Liver (tissue), 9 donors: Measurements from ENCODE around the gene SEC62. TPM values are rescaled to one million over a fixed set of nuclear protein-coding genes. Genes with fewer than 3 reads are reported as not detected.

ENCODE experiments used
- DNase-seq: peaks from one replicate; pipeline ENCODE4 v3.0.0-alpha.2; 2017; ENCODE audit warnings: low spot score
- H3K27ac ChIP-seq, 2 donors: one replicate each; pipeline ENCODE4 v1.7.0; 2013; ENCODE audit warnings: inconsistent platforms in 2 of 2, low read length in 2 of 2, control low read depth in 1 of 2, low read depth in 1 of 2, mild to moderate bottlenecking in 1 of 2
- H3K27me3 ChIP-seq, 4 donors: one replicate each; pipeline versions ENCODE4 v1.6.1 to v1.7.0; 2013; ENCODE audit warnings: low read length in 3 of 4, inconsistent platforms in 1 of 4, mild to moderate bottlenecking in 1 of 4, moderate library complexity in 1 of 4; ENCODE audit not compliant: control insufficient read depth in 4 of 4, insufficient read depth in 4 of 4
- H3K36me3 ChIP-seq, 4 donors: one replicate each; pipeline versions ENCODE4 v1.6.1 to v1.7.0; 2013; ENCODE audit warnings: low read length in 3 of 4, mild to moderate bottlenecking in 3 of 4, low read depth in 1 of 4, moderate library complexity in 1 of 4; ENCODE audit not compliant: control insufficient read depth in 4 of 4, insufficient read depth in 3 of 4
- H3K4me1 ChIP-seq, 4 donors: one replicate each; pipeline versions ENCODE4 v1.6.1 to v1.7.0; 2013; ENCODE audit warnings: low read length in 3 of 4, mild to moderate bottlenecking in 3 of 4, moderate library complexity in 1 of 4; ENCODE audit not compliant: control insufficient read depth in 4 of 4, insufficient read depth in 4 of 4
- H3K4me3 ChIP-seq, 3 donors: one replicate each; pipeline versions ENCODE4 v1.6.1 to v1.7.0; 2013; ENCODE audit warnings: low read length in 3 of 3, control low read depth in 1 of 3, low read depth in 1 of 3, mild to moderate bottlenecking in 1 of 3
- H3K9ac ChIP-seq, 2 donors: one replicate each; pipeline ENCODE4 v1.7.0; 2013; ENCODE audit warnings: low read length in 2 of 2, mild to moderate bottlenecking in 2 of 2, moderate library complexity in 2 of 2, control low read depth in 1 of 2, low read depth in 1 of 2
- H3K9me3 ChIP-seq, 4 donors: one replicate each; pipeline versions ENCODE4 v1.6.1 to v1.7.0; 2013; ENCODE audit warnings: low read length in 3 of 4; ENCODE audit not compliant: control insufficient read depth in 4 of 4
- ATF3 ChIP-seq: IDR thresholded peaks from 2 replicates; pipeline ENCODE4 v1.6.1; 2016; ENCODE audit warnings: antibody characterized with exemption
- CTCF ChIP-seq: fragments of 150-350 bp; IDR thresholded peaks from 2 replicates; pipeline ENCODE4 v1.5.1; 2017; ENCODE audit warnings: improper control_type of control experiment, low read depth, low read length; ENCODE audit not compliant: missing input control
- EGR1 ChIP-seq, 2 donors: IDR thresholded peaks; 2 replicates each; pipeline ENCODE4 v1.6.1; 2016 to 2018; ENCODE audit warnings: antibody characterized with exemption in 2 of 2, low read depth in 2 of 2
- FOXA1 ChIP-seq: IDR thresholded peaks from 2 replicates; pipeline ENCODE4 v1.6.1; 2016; ENCODE audit warnings: antibody characterized with exemption
- FOXA2 ChIP-seq: IDR thresholded peaks from 2 replicates; pipeline ENCODE4 v1.6.1; 2016; ENCODE audit warnings: antibody characterized with exemption
- GABPA ChIP-seq, 2 donors: IDR thresholded peaks in 1 of 2; conservative IDR thresholded peaks in 1 of 2; 2 replicates each; pipeline ENCODE4 v1.6.1; 2016; ENCODE audit warnings: antibody characterized with exemption in 2 of 2, mild to moderate bottlenecking in 1 of 2, moderate library complexity in 1 of 2
- HNF4A ChIP-seq, 2 donors: conservative IDR thresholded peaks; 2 replicates each; pipeline ENCODE4 v1.6.1; 2016; ENCODE audit warnings: antibody characterized with exemption in 2 of 2, mild to moderate bottlenecking in 2 of 2
- HNF4G ChIP-seq: IDR thresholded peaks from 2 replicates; pipeline ENCODE4 v1.6.1; 2016; ENCODE audit warnings: antibody characterized with exemption
- JUND ChIP-seq, 2 donors: IDR thresholded peaks; 2 replicates each; pipeline ENCODE4 v1.6.1; 2016; ENCODE audit warnings: antibody characterized with exemption in 2 of 2
- MAX ChIP-seq: IDR thresholded peaks from 2 replicates; pipeline ENCODE4 v1.6.1; 2016; ENCODE audit warnings: antibody characterized with exemption
- NR2F2 ChIP-seq: IDR thresholded peaks from 2 replicates; pipeline ENCODE4 v1.6.1; 2016; ENCODE audit warnings: antibody characterized with exemption
- RAD21 ChIP-seq, 2 donors: IDR thresholded peaks; 2 replicates each; pipeline ENCODE4 v1.6.1; 2016; ENCODE audit warnings: antibody characterized with exemption in 2 of 2, mild to moderate bottlenecking in 2 of 2
- REST ChIP-seq: IDR thresholded peaks from 2 replicates; pipeline ENCODE4 v1.6.1; 2016; ENCODE audit warnings: antibody characterized with exemption, mild to moderate bottlenecking
- RXRA ChIP-seq, 2 donors: IDR thresholded peaks; 2 replicates each; pipeline ENCODE4 v1.6.1; 2017 to 2018; ENCODE audit warnings: antibody characterized with exemption in 2 of 2, mild to moderate bottlenecking in 1 of 2
- SP1 ChIP-seq: IDR thresholded peaks from 2 replicates; pipeline ENCODE4 v1.6.1; 2018; ENCODE audit warnings: antibody characterized with exemption, mild to moderate bottlenecking
- TAF1 ChIP-seq: conservative IDR thresholded peaks from 2 replicates; pipeline ENCODE4 v1.6.1; 2016; ENCODE audit warnings: antibody characterized with exemption, mild to moderate bottlenecking
- YY1 ChIP-seq: IDR thresholded peaks from 2 replicates; pipeline ENCODE4 v1.6.1; 2016; ENCODE audit warnings: antibody characterized with exemption, mild to moderate bottlenecking
- ZBTB33 ChIP-seq: IDR thresholded peaks from 2 replicates; pipeline ENCODE4 v1.6.1; 2016; ENCODE audit warnings: antibody characterized with exemption
- WGBS: extraction: QIAGEN DNeasy Blood & Tissue Kit; methylation state at CpG from one replicate; pipeline ENCODE4 v1.1.7; 2013; 5-methylcytosine and 5-hydroxymethylcytosine counted together
- polyA plus RNA-seq, 2 donors: library from polyadenylated mRNA; stranded (reverse) in 1 of 2; unstranded in 1 of 2; fragments of 200-250 nt in 1 of 2; fragments of >200 nt in 1 of 2; fragmentation: Nextera tagmentation in 1 of 2; extraction: Ambion mirVana in 1 of 2; gene quantifications; one replicate each; pipeline versions ENCODE4 v1.2.1 to v1.2.3, GENCODE V29; 2013 to 2015
- total RNA-seq, 2 donors: library from RNA; depleted of rRNA; stranded (reverse); fragments of >200 nt; gene quantifications; one replicate each; pipeline ENCODE4 v1.2.3, GENCODE V29; 2014
- donor health status: healthy.
- donor health status: healthy.
- donor health status: healthy.
- donor health status: healthy.
- donor health status: healthy.

The SEC62 gene
- total RNA-seq: 10 to 100 TPM; 62.1 to 64.4 TPM
- polyA plus RNA-seq: 100 to 1,000 TPM in 1 of 2 donors, 10 to 100 TPM in 1; 40.1 to 200 TPM

GRCh38 chr3:169966428-169966950, at the start of gene SEC62:
TSS of gene SEC62 (plus strand) at chr3:169966807. CDS start at chr3:169966823, 16 bp downstream.
- under 1% methylated on average over 37 of the region's 37 CpGs for WGBS

More at GRCh38 chr3:169966428-169966950, at the start of gene SEC62:
- Histone ChIP-seq H3K4me1 (peaks cover 6 to 38% (median 17%) of the 10 kb centered on the region in 4 donors), H3K27me3 (no peaks in the 10 kb centered on the region), H3K27ac (peak within 1 kb of the TSS; percentile 95 to 97), H3K4me3 (peak within 1 kb of the TSS; percentile 83 to 94 (median 86)), H3K9me3 (peaks cover 0 to 2% (median 0%) of the 10 kb centered on the region in 4 donors), H3K9ac (peak within 1 kb of the TSS; percentile 90 to 91), H3K36me3 (peaks cover 0 to 7% (median 3%) of the 10 kb centered on the region in 4 donors)
- TF ChIP-seq FOXA1 (no peak), YY1 (peak; percentile 99), NR2F2 (peak; percentile 13), FOXA2 (no peak), ATF3 (no peak), SP1 (no peak), HNF4A (conservative IDR thresholded peaks at IDR 0.05) (peak; percentile 5 to 9), TAF1 (no peak), RXRA (IDR thresholded peaks at IDR 0.05) (peak; percentile 16 to 18), ZBTB33 (peak; percentile 99), MAX (no peak), GABPA (IDR thresholded peaks at IDR 0.05 in 1 of 2, conservative IDR thresholded peaks at IDR 0.05 in 1 of 2) (no peak), RAD21 (IDR thresholded peaks at IDR 0.05) (peak; percentile 67 to 75), EGR1 (IDR thresholded peaks at IDR 0.05; ENCODE audit: low read depth in 2 of 2) (peak; percentile 98 to 99), JUND (IDR thresholded peaks at IDR 0.05) (no peak), CTCF (peak; percentile 22), HNF4G (no peak), REST (peak; percentile 60)
- DNase-seq: peak; percentile 94
